Fibroblast of the aortic adventitia (primary cell): ENCODE data around the gene LMTK2. TPM values are rescaled to one million over a fixed set of nuclear protein-coding genes. Genes with fewer than 3 reads are reported as not detected.

Experiments used
- DNase-seq: peaks from one replicate; pipeline ENCODE4 v3.0.0-alpha.2; 2010; ENCODE audit warnings: low read depth
- H3K4me3 ChIP-seq: 2 replicates; pipeline ENCODE4 v1.5.1; 2011; ENCODE audit warnings: low read depth, mild to moderate bottlenecking, control low read depth, low read length, moderate library complexity
- CTCF ChIP-seq: IDR thresholded peaks from 2 replicates; pipeline ENCODE4 v1.5.1; 2011; ENCODE audit warnings: mild to moderate bottlenecking, low read length, control low read depth, inconsistent platforms; ENCODE audit not compliant: insufficient read depth
- total RNA-seq: library from RNA; depleted of rRNA; stranded (reverse); fragments of >200 nt; gene quantifications from 2 replicates; pipeline ENCODE4 v1.2.3, GENCODE V29; 2012; ENCODE audit warnings: low replicate concordance

The LMTK2 gene
- total RNA-seq, 1 donor: 10.8 TPM

DNA sequence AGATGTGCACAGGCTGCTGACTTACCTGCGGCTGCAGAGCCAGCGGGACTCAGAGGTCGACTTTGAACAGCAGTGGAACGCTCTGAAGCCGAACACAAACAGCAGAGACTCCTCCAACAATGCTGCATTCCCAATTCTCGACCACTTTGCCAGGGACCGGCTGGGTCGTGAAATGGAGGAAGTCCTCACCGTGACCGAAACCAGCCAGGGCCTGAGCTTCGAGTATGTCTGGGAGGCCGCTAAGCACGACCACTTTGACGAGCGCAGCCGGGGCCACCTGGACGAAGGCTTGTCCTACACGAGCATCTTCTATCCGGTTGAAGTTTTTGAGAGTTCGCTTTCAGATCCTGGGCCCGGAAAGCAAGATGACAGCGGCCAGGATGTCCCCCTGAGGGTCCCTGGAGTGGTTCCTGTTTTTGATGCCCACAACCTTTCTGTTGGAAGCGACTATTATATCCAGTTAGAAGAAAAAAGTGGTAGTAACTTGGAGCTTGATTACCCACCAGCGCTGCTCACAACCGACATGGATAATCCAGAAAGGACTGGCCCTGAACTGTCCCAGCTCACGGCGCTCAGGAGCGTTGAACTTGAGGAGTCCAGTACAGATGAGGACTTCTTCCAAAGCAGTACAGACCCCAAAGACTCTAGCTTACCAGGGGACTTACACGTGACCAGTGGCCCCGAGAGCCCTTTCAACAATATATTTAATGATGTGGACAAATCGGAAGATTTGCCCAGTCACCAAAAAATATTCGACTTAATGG is 85.2 kb downstream of the LMTK2 start:
- TF ChIP-seq CTCF: no peak
- no peak for DNase-seq

DNA sequence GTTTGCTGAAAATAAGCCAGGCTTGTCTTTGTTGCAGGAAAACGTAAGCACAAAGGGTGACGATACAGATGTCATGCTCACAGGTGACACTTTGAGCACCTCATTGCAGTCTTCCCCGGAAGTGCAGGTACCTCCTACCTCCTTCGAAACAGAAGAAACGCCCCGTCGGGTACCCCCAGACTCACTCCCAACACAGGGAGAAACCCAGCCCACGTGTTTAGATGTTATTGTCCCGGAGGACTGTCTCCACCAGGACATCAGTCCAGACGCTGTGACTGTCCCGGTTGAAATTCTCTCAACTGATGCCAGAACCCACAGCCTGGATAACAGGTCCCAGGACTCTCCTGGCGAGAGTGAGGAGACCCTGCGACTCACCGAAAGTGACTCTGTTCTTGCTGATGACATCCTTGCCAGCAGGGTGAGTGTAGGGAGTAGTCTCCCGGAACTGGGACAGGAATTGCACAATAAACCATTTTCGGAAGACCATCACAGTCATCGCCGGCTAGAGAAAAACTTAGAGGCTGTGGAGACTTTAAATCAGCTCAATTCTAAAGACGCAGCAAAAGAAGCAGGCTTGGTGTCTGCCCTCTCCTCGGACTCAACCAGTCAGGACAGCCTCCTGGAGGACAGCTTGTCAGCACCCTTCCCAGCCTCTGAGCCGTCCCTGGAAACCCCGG is 86.3 kb downstream of the LMTK2 start:
- no peak for TF ChIP-seq CTCF
- no peak overlapping the region for H3K4me3 ChIP-seq
- DNase-seq: peak; percentile 5

More for the DNA sequence above, 85.2 kb downstream of the LMTK2 start:
- no peak overlapping the region for H3K4me3 ChIP-seq

GRCh38 chr7:98193474-98194180 is 87.0 kb downstream of the LMTK2 start:
- no peak overlapping the region for H3K4me3 ChIP-seq
- TF ChIP-seq CTCF: no peak
- no peak for DNase-seq

DNA sequence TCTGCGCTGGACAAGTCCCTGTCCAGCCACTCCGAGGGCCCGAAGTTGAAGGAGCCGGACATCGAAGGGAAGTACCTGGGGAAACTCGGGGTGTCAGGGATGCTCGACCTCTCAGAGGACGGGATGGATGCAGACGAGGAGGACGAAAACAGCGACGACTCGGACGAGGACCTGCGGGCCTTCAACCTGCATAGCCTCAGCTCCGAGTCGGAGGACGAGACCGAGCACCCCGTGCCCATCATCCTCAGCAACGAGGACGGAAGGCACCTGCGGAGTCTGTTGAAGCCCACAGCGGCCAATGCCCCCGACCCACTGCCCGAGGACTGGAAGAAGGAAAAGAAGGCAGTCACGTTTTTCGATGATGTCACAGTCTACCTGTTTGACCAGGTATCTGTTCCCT is 87.5 kb downstream of the LMTK2 start:
- H3K4me3 ChIP-seq: no peak overlapping the region
- no peak for TF ChIP-seq CTCF
- DNase-seq: no peak

DNA sequence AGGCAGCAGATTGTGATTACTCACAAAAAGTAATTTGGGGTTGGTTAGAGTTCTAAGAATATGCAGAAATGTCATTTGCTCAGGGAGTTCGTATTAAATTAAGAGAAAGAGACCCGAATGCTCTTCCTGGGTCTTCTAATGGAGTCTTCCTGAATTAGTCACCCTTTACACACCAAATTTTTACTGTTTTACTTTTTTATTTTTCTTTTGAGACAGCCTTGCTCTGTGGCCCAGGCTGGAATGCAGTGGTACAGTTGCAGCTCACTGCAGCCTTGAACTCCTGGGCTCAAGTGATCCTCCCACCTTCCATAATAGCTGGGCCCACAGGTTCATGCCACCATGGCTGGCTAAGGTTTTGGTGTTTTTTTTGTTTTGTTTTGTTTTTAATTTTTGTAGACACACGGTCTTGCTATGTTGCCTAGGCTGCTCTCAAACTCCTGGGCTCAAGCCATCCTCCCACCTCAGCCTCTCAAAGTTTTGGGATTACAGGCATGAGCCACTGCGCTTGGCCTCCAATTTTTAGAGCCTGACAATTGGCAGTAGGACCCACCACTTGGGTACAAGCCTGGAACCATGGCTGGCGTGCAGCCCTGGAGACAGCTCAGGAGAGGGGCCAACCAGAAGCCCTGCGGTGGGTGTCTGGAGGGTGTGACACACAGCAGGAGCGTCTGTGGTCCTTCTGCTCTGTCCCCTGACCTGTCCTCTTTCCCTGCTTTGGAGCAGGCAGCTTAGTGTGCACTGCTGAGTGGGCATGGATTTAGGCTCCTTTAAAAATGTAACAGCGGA is 88.2 kb downstream of the LMTK2 start:
- TF ChIP-seq CTCF: no peak
- DNase-seq: no peak

GRCh38 chr7:98196706-98197605 is 90.3 kb downstream of the LMTK2 start:
- H3K4me3 ChIP-seq: no peak overlapping the region
- DNase-seq: no peak
- TF ChIP-seq CTCF: no peak

More for the DNA sequence above, 88.2 kb downstream of the LMTK2 start:
- no peak overlapping the region for H3K4me3 ChIP-seq
